ENCODE measurements around the gene AATF. TPM values are rescaled to one million over a fixed set of nuclear protein-coding genes. Genes with fewer than 3 reads are reported as not detected.

Gene AATF
- total RNA-seq, result 10 to 100 TPM; 13.2 to 19.5 (median 16.7) TPM
- long read RNA-seq, partial matches to known transcripts, result 1 of 5 reads
- long read RNA-seq, other reads (novel, unspliced or antisense), result 0 of 5 reads

DNA sequence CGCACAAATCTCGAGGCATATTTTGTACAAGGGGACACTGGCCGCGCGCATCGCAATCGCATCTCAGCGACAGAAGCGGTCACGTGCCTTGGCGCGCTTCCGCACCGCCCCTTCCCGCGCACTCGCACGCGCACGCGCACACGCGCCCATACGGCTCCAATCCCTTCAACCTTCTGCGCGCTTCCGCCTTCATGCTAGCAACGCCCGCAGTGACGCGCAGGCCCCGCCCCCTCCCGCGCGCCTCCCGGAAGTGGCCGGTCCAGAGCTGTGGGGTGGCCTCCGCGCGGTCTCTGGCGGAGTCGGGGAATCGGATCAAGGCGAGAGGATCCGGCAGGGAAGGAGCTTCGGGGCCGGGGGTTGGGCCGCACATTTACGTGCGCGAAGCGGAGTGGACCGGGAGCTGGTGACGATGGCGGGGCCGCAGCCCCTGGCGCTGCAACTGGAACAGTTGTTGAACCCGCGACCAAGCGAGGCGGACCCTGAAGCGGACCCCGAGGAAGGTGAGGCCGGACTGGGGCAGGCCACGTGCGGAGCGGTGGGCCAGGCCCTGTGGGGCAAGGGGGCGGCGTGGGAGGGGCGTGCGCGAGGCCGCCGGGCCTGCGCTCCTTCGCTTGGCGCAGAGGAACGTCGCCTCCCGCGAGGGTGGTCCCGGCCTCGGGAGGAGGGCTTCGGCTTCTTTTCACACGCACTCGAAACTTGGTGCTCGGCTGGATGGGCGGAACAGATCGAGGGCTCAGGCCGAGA lies at the start of gene AATF:
Gene AATF (plus strand): TSS at position 238 of the 744 bp plus-strand sequence. CDS start 172 bp downstream, at position 410.
- intact Hi-C loops (cut with DNase I), result loop anchor here (10.0 kb wide), 1 partner anchor 96 kb away; no protein-coding TSS in a partner anchor
- Histone ChIP-seq H3K27ac (peak within 1 kb of the TSS; percentile 58 to 84 (median 60)), H3K4me3 (peak within 1 kb of the TSS; percentile 86 to 93 (median 91)), H3K27me3 (peaks cover 7 to 30% of the 10 kb centered on the region in 2 donors), H3K4me1 (peaks cover 0 to 17% (median 7%) of the 10 kb centered on the region in 4 donors), H3K36me3 (peaks cover 0 to 21% (median 0%) of the 10 kb centered on the region in 4 donors), H3K9me3 (no peaks in the 10 kb centered on the region)
- TF ChIP-seq POLR2A (IDR thresholded peaks at IDR 0.05) (peak; percentile 84), CTCF (IDR thresholded peaks at IDR 0.05) (no peak)
- peak; percentile 98 to 99 (median 99) for ATAC-seq
- WGBS (ENCODE audit: insufficient coverage, low coverage, low lambda C conversion rate, missing lambda C conversion rate), result 7% methylated on average over 2 of the region's 90 CpGs
- peak; percentile 97 to 98 (median 98) for DNase-seq

- H3K4me1 ChIP-seq, result no peaks in the 10 kb centered on the region
- no peaks in the 10 kb centered on the region for H3K36me3 ChIP-seq
- no peak for DNase-seq
- WGBS (ENCODE audit: insufficient coverage, low coverage, low lambda C conversion rate, missing lambda C conversion rate), result 74% methylated on average over 7 of the region's 7 CpGs
- H3K27ac ChIP-seq, result no peak overlapping the region
- no peaks in the 10 kb centered on the region for H3K9me3 ChIP-seq
- no peak for TF ChIP-seq POLR2A (IDR thresholded peaks at IDR 0.05)
- TF ChIP-seq CTCF (IDR thresholded peaks at IDR 0.05), result no peak
- peak in 1 of 4 donors; percentile 28 for ATAC-seq
- no peaks in the 10 kb centered on the region for H3K27me3 ChIP-seq
- no peak overlapping the region for H3K4me3 ChIP-seq
- intact Hi-C loops (cut with DNase I), result no loop called here
These were observed 49.2 kb upstream of the AATF start for GRCh38 chr17:36899250-36900159.

DNA sequence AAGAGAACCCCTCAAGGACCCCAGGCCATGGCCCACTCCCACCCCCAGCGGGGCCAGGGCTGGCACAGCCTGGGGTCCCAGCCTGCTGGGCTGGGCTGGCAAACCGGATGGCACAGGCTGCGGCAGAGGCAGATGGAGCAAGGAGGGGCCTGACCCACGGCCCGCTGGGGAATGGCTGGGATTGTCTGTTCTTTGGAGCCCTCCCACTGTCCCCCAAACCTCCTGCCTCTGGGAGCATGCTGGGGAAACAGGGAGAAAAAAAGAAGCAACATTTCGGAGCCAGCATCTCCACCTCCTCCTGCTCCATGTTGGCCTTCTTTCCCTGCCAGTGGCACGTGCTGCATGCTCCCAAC lies 48.6 kb upstream of the AATF start:
- TF ChIP-seq POLR2A (IDR thresholded peaks at IDR 0.05) (no peak), CTCF (IDR thresholded peaks at IDR 0.05) (no peak)
- no peaks in the 10 kb centered on the region for H3K9me3 ChIP-seq
- 80% methylated on average over 3 of the region's 7 CpGs for WGBS (ENCODE audit: insufficient coverage, low coverage, low lambda C conversion rate, missing lambda C conversion rate)
- H3K36me3 ChIP-seq, result no peaks in the 10 kb centered on the region
- no peak overlapping the region for H3K4me3 ChIP-seq
- no peaks in the 10 kb centered on the region for H3K27me3 ChIP-seq
- no peaks in the 10 kb centered on the region for H3K4me1 ChIP-seq
- peak in 1 of 4 donors; percentile 38 for ATAC-seq
- no peak overlapping the region for H3K27ac ChIP-seq
- intact Hi-C loops (cut with DNase I), result no loop called here
- no peak for DNase-seq

- no peak for TF ChIP-seq CTCF (IDR thresholded peaks at IDR 0.05)
- TF ChIP-seq POLR2A (IDR thresholded peaks at IDR 0.05), result no peak
- H3K9me3 ChIP-seq, result no peaks in the 10 kb centered on the region
- no peaks in the 10 kb centered on the region for H3K27me3 ChIP-seq
- no peaks in the 10 kb centered on the region for H3K4me1 ChIP-seq
- DNase-seq, result no peak
- H3K4me3 ChIP-seq, result no peak overlapping the region
- H3K36me3 ChIP-seq, result no peaks in the 10 kb centered on the region
- intact Hi-C loops (cut with DNase I), result no loop called here
- H3K27ac ChIP-seq, result no peak overlapping the region
- ATAC-seq, result no peak
- 59% methylated on average over 8 of the region's 14 CpGs for WGBS (ENCODE audit: insufficient coverage, low coverage, low lambda C conversion rate, missing lambda C conversion rate)
These were observed 47.2 kb upstream of the AATF start for GRCh38 chr17:36901506-36901905.
